Testis (tissue), 3 donors: ENCODE data around the gene MEN1. TPM values are rescaled to one million over a fixed set of nuclear protein-coding genes. Genes with fewer than 3 reads are reported as not detected.

Experiments used
- DNase-seq: peaks from one replicate; pipeline ENCODE4 v3.0.0-alpha.2; 2019
- H3K27ac ChIP-seq, 2 donors: fragments of 200-600 bp; sonication (generic); one replicate each; pipeline ENCODE4 v1.5.1; 2019
- H3K27me3 ChIP-seq: fragments of 200-600 bp; sonication (generic); one replicate; pipeline ENCODE4 v1.5.1; 2019
- H3K36me3 ChIP-seq: fragments of 200-600 bp; sonication (generic); one replicate; pipeline ENCODE4 v1.5.1; 2017; ENCODE audit warnings: low read depth; ENCODE audit errors: missing control alignments
- H3K4me1 ChIP-seq: fragments of 200-600 bp; sonication (generic); one replicate; pipeline ENCODE4 v1.5.1; 2019
- H3K4me3 ChIP-seq, 2 donors: fragments of 200-600 bp; sonication (generic); one replicate each; pipeline ENCODE4 v1.5.1; 2017 to 2019
- H3K9me3 ChIP-seq: fragments of 200-600 bp; sonication (generic); one replicate; pipeline ENCODE4 v1.5.1; 2017
- CTCF ChIP-seq, 3 experiments: fragments of 450-650 bp in 2 of 3; fragments of 200-600 bp in 1 of 3; sonication (generic) in 1 of 3; IDR thresholded peaks; one replicate each; pipeline ENCODE4 v1.5.1; 2016 to 2019; ENCODE audit warnings: antibody characterized with exemption in 3 of 3, mild to moderate bottlenecking in 2 of 3, moderate library complexity in 1 of 3
- POLR2A ChIP-seq: fragments of 450-650 bp; IDR thresholded peaks from one replicate; pipeline ENCODE4 v1.6.1; 2017; ENCODE audit warnings: antibody characterized with exemption, mild to moderate bottlenecking, moderate library complexity
- WGBS, 2 donors: methylation state at CpG; one replicate each; pipeline ENCODE4 v1.1.5; 2018; 5-methylcytosine and 5-hydroxymethylcytosine counted together
- intact Hi-C: fragments of 100-400 bp; cut with DNase I; formaldehyde crosslinking; loops from one replicate; pipeline ENCODE4 v1.15.1; 2023; ENCODE audit warnings: low total_unique reads
- polyA plus RNA-seq: library from polyadenylated mRNA; stranded (reverse); fragments of 350-450 nt; fragmentation: Illumina TruSeq; extraction: RNeasy Lipid Tissue Mini Kit (QIAGEN cat#74804); gene quantifications from one replicate; pipeline ENCODE4 v1.2.3, GENCODE V29; 2014; ENCODE audit warnings: low read depth, low replicate concordance; ENCODE audit not compliant: insufficient read depth
- total RNA-seq, 2 donors: library from RNA; depleted of rRNA; stranded (reverse); fragments of >200 nt; gene quantifications; one replicate each; pipeline ENCODE4 v1.2.3, GENCODE V29; 2016

Gene MEN1
- total and polyA plus RNA-seq, 3 donors from 2014 or later, result 29.7 to 40.8 (median 36.7) TPM

- H3K9me3 ChIP-seq, result no peaks in the 10 kb centered on the region
- intact Hi-C loops, result loop anchor here (10.0 kb wide), 1 partner anchor 172 kb away; the partner anchor contains the start of gene ARL2
- H3K4me3 ChIP-seq, result no peak overlapping the region
- 70 to 84% methylated on average over 4 to 5 of the region's 6 CpGs for WGBS, 2 donors
- no peaks in the 10 kb centered on the region for H3K27me3 ChIP-seq
- H3K36me3 ChIP-seq, result no peaks in the 10 kb centered on the region
- peaks cover 4% of the 10 kb centered on the region for H3K4me1 ChIP-seq
- no peak overlapping the region for H3K27ac ChIP-seq
- TF ChIP-seq POLR2A (no peak), CTCF (IDR thresholded peaks at IDR 0.05) (no peak)
- no peak for DNase-seq
Observed at GRCh38 chr11:64842366-64842759, 32.0 kb upstream of the MEN1 start.

- no peak for DNase-seq
- Histone ChIP-seq H3K27me3 (no peaks in the 10 kb centered on the region), H3K9me3 (no peaks in the 10 kb centered on the region), H3K36me3 (no peaks in the 10 kb centered on the region), H3K4me3 (no peak overlapping the region), H3K27ac (no peak overlapping the region), H3K4me1 (no peaks in the 10 kb centered on the region)
- WGBS, 2 donors, result 88 to 95% methylated on average over 10 to 15 of the region's 15 CpGs
- TF ChIP-seq CTCF (IDR thresholded peaks at IDR 0.05) (no peak), POLR2A (no peak)
- intact Hi-C loops, result loop anchor here (10.0 kb wide), 1 partner anchor 173 kb away; the partner anchor contains the start of gene ARL2
Observed at GRCh38 chr11:64841592-64842365, 31.4 kb upstream of the MEN1 start.

- no peaks in the 10 kb centered on the region for H3K9me3 ChIP-seq
- WGBS, 2 donors, result 91 to 95% methylated on average over 21 to 24 of the region's 24 CpGs
- no peak overlapping the region for H3K4me3 ChIP-seq
- no peak for DNase-seq
- H3K27me3 ChIP-seq, result no peaks in the 10 kb centered on the region
- intact Hi-C loops, result loop anchor here (10.0 kb wide), 1 partner anchor 175 kb away; the partner anchor contains the start of gene ARL2
- no peaks in the 10 kb centered on the region for H3K4me1 ChIP-seq
- H3K36me3 ChIP-seq, result no peaks in the 10 kb centered on the region
- TF ChIP-seq POLR2A, result no peak
- no peak overlapping the region for H3K27ac ChIP-seq
Observed at GRCh38 chr11:64839887-64840782, 29.8 kb upstream of the MEN1 start.

- 81 to 91% methylated on average over 5 to 13 of the region's 13 CpGs for WGBS, 2 donors
Observed at GRCh38 chr11:64839335-64839734, 29.0 kb upstream of the MEN1 start.

More at GRCh38 chr11:64839335-64839734, 29.0 kb upstream of the MEN1 start:
- DNase-seq, result no peak
- Histone ChIP-seq H3K36me3 (no peaks in the 10 kb centered on the region), H3K27me3 (no peaks in the 10 kb centered on the region), H3K4me1 (no peaks in the 10 kb centered on the region), H3K27ac (no peak overlapping the region), H3K4me3 (no peak overlapping the region), H3K9me3 (no peaks in the 10 kb centered on the region)
- TF ChIP-seq POLR2A (no peak), CTCF (IDR thresholded peaks at IDR 0.05) (no peak)
- intact Hi-C loops, result no loop called here
